Neural cell (in vitro differentiated cells): Measurements from ENCODE around the gene TAS2R1. TPM values are rescaled to one million over a fixed set of nuclear protein-coding genes. Genes with fewer than 3 reads are reported as not detected.

Experiments
- H2AFZ ChIP-seq: fragments of 200-600, 300-800 bp; sonication (generic), shearing (Covaris generic); 2 replicates; pipeline ENCODE4 v1.6.0; 2014; ENCODE audit warnings: low read depth, mild to moderate bottlenecking, antibody characterized with exemption, low read length, moderate library complexity
- H3F3A ChIP-seq: fragments of 200-600 bp; shearing (Covaris generic); 2 replicates; pipeline ENCODE4 v1.6.1; 2016; ENCODE audit warnings: mild to moderate bottlenecking, moderate library complexity, mixed read lengths, antibody characterized with exemption, low read length; ENCODE audit not compliant: insufficient read depth, poor library complexity, severe bottlenecking
- H3K27ac ChIP-seq: fragments of 200-600, 300-800 bp; sonication (generic), shearing (Covaris generic); 2 replicates; pipeline ENCODE4 v1.5.1; 2014; ENCODE audit warnings: mild to moderate bottlenecking, low read length, moderate library complexity
- H3K27me3 ChIP-seq: fragments of 300-800, 200-600 bp; sonication (generic), shearing (Covaris generic); 2 replicates; pipeline ENCODE4 v1.6.0; 2014; ENCODE audit warnings: mild to moderate bottlenecking, low read depth, low read length, moderate library complexity; ENCODE audit not compliant: insufficient read depth
- H3K36me3 ChIP-seq: fragments of 300-800, 200-600 bp; sonication (generic), shearing (Covaris generic); 2 replicates; pipeline ENCODE4 v1.5.1; 2014; ENCODE audit warnings: mild to moderate bottlenecking, antibody characterized with exemption, low read length, moderate library complexity; ENCODE audit not compliant: insufficient read depth
- H3K4me2 ChIP-seq: fragments of 300-800, 200-600 bp; sonication (generic), shearing (Covaris generic); 2 replicates; pipeline ENCODE4 v1.6.0; 2014; ENCODE audit warnings: mild to moderate bottlenecking, low read length
- H3K4me3 ChIP-seq: fragments of 300-800, 200-600 bp; sonication (generic), shearing (Covaris generic); 2 replicates; pipeline ENCODE4 v1.5.1; 2014; ENCODE audit warnings: mild to moderate bottlenecking, low read length, moderate library complexity
- H3K79me2 ChIP-seq: fragments of 200-600 bp; shearing (Covaris generic); replicated peaks from 2 replicates; pipeline ENCODE4 v1.6.0; 2014; ENCODE audit warnings: mild to moderate bottlenecking, low read length, moderate library complexity; ENCODE audit not compliant: insufficient read depth
- H3K9ac ChIP-seq: fragments of 300-800, 200-600 bp; sonication (generic), shearing (Covaris generic); 2 replicates; pipeline ENCODE4 v1.6.1; 2016; ENCODE audit warnings: mild to moderate bottlenecking, low read length, mixed read lengths
- H3K9me2 ChIP-seq: fragments of 200-600 bp; shearing (Covaris generic); 2 replicates; pipeline ENCODE4 v1.6.1; 2016; ENCODE audit warnings: mild to moderate bottlenecking, low read length, mixed read lengths; ENCODE audit not compliant: insufficient read depth
- H3K9me3 ChIP-seq: fragments of 200-600, 300-800 bp; sonication (generic), shearing (Covaris generic); 2 replicates; pipeline ENCODE4 v1.6.1; 2016; ENCODE audit warnings: mild to moderate bottlenecking, mixed run types, low read length, moderate library complexity, mixed read lengths
- H4K20me1 ChIP-seq: fragments of 200-600 bp; shearing (Covaris generic); 2 replicates; pipeline ENCODE4 v1.6.1; 2016; ENCODE audit warnings: mild to moderate bottlenecking, mixed run types; ENCODE audit not compliant: insufficient read depth
- CTCF ChIP-seq: fragments of 450-650 bp; IDR thresholded peaks from 2 replicates; pipeline ENCODE4 v1.5.1; 2014; ENCODE audit warnings: antibody characterized with exemption, mild to moderate bottlenecking, moderate library complexity; ENCODE audit not compliant: poor library complexity, severe bottlenecking
- EP300 ChIP-seq: fragments of 450-650 bp; conservative IDR thresholded peaks from 2 replicates; pipeline ENCODE4 v1.6.1; 2014; ENCODE audit warnings: antibody characterized with exemption, mild to moderate bottlenecking, moderate library complexity; ENCODE audit not compliant: poor library complexity, severe bottlenecking
- EZH2 ChIP-seq: fragments of 200-600, 300-800 bp; shearing (Covaris generic), sonication (generic); IDR thresholded peaks from 2 replicates; pipeline ENCODE4 v1.6.1; 2014; ENCODE audit warnings: antibody characterized with exemption, low read length, borderline replicate concordance, mild to moderate bottlenecking; ENCODE audit not compliant: insufficient read depth, poor library complexity, severe bottlenecking
- MXI1 ChIP-seq: fragments of 450-650 bp; conservative IDR thresholded peaks from 2 replicates; pipeline ENCODE4 v1.6.1; 2014; ENCODE audit warnings: antibody characterized with exemption, mild to moderate bottlenecking; ENCODE audit not compliant: poor library complexity, severe bottlenecking
- POLR2AphosphoS5 ChIP-seq: IDR thresholded peaks from 2 replicates; pipeline ENCODE4 v1.6.1; 2012
- RAD21 ChIP-seq: fragments of 450-650 bp; conservative IDR thresholded peaks from 2 replicates; pipeline ENCODE4 v1.6.1; 2014; ENCODE audit warnings: antibody characterized with exemption, mild to moderate bottlenecking, moderate library complexity
- REST ChIP-seq: IDR thresholded peaks from 2 replicates; pipeline ENCODE4 v1.6.1; 2012; ENCODE audit warnings: borderline replicate concordance
- SMC3 ChIP-seq: fragments of 450-650 bp; conservative IDR thresholded peaks from 2 replicates; pipeline ENCODE4 v1.6.1; 2014; ENCODE audit warnings: antibody characterized with exemption, mild to moderate bottlenecking, moderate library complexity; ENCODE audit not compliant: poor library complexity
- TAF1 ChIP-seq: IDR thresholded peaks from 2 replicates; pipeline ENCODE4 v1.6.1; 2012; ENCODE audit warnings: low read depth
- polyA plus RNA-seq: library from polyadenylated mRNA; depleted of rRNA; stranded (reverse); fragments of >200 nt; gene quantifications from 2 replicates; pipeline ENCODE4 v1.2.3, GENCODE V29; 2014

Gene TAS2R1
- polyA plus RNA-seq, 1 donor from 2014 or later: 0.41 TPM

GRCh38 chr5:9610969-9611368, 19.2 kb downstream of the TAS2R1 start:
- Histone ChIP-seq H3K27me3 (no peaks in the 10 kb centered on the region), H3K9me3 (no peaks in the 10 kb centered on the region), H2AFZ (no peak overlapping the region), H4K20me1 (no peaks in the 10 kb centered on the region), H3K27ac (no peak overlapping the region), H3K4me2 (no peak overlapping the region), H3K4me3 (no peak overlapping the region), H3K9me2 (no peaks in the 10 kb centered on the region), H3F3A (no peaks in the 10 kb centered on the region), H3K79me2 (no peaks in the 10 kb centered on the region), H3K9ac (no peak overlapping the region), H3K36me3 (no peaks in the 10 kb centered on the region)
- no peak for TF ChIP-seq TAF1
- TF ChIP-seq EZH2: no peak
- no peak for TF ChIP-seq POLR2AphosphoS5
- no peak for TF ChIP-seq REST
- no peak for TF ChIP-seq RAD21
- no peak for TF ChIP-seq MXI1
- no peak for TF ChIP-seq EP300
- TF ChIP-seq CTCF: no peak
- TF ChIP-seq SMC3: no peak

GRCh38 chr5:9610364-9610763, 19.8 kb downstream of the TAS2R1 start:
- no peaks in the 10 kb centered on the region for H3K9me3 ChIP-seq
- H3K9me2 ChIP-seq: no peaks in the 10 kb centered on the region
- no peaks in the 10 kb centered on the region for H3K79me2 ChIP-seq
- no peak overlapping the region for H2AFZ ChIP-seq
- no peak overlapping the region for H3K9ac ChIP-seq
- H3K27me3 ChIP-seq: no peaks in the 10 kb centered on the region
- TF ChIP-seq TAF1: no peak
- no peak for TF ChIP-seq POLR2AphosphoS5
- no peak for TF ChIP-seq REST
- no peak for TF ChIP-seq RAD21
- no peak for TF ChIP-seq EZH2
- no peak for TF ChIP-seq CTCF
- no peak for TF ChIP-seq EP300
- no peak for TF ChIP-seq SMC3
- TF ChIP-seq MXI1: no peak
- H3K4me2 ChIP-seq: no peak overlapping the region
- H3K27ac ChIP-seq: no peak overlapping the region
- no peak overlapping the region for H3K4me3 ChIP-seq
- H3F3A ChIP-seq: no peaks in the 10 kb centered on the region
- H4K20me1 ChIP-seq: no peaks in the 10 kb centered on the region
- H3K36me3 ChIP-seq: no peaks in the 10 kb centered on the region
